ENCODE results near the gene CARD6.
A peak's percentile ranks its signal among the peaks of the same experiment; 100 is the strongest.
"Not testable (repeated sequence)": the region's sequence is repeated elsewhere in the genome, so short reads cannot be mapped to it uniquely, and the experiment has no call there.

CARD6 gene

GRCh38 chr5:40841068-40841805 lies at the start of gene CARD6:
Gene CARD6 (plus strand): TSS chr5:40841367. CDS start chr5:40841383, 16 bp downstream.
- DNase-seq (ENCODE audit: low read depth in 2 of 2) = no peak

GRCh38 chr5:40791715-40792139 lies 49.4 kb upstream of the CARD6 start:
- DNase-seq (ENCODE audit: low read depth in 2 of 2) = no peak

- not testable (repeated sequence) for DNase-seq (ENCODE audit: low read depth in 2 of 2)
These were observed 48.5 kb upstream of the CARD6 start for GRCh38 chr5:40792691-40793090.

GRCh38 chr5:40794340-40794739 lies 46.8 kb upstream of the CARD6 start:
- DNase-seq (ENCODE audit: low read depth in 2 of 2) = not testable (repeated sequence)

GRCh38 chr5:40794877-40795276 lies 46.3 kb upstream of the CARD6 start:
- DNase-seq (ENCODE audit: low read depth in 2 of 2) = not testable (repeated sequence)

- no peak for DNase-seq (ENCODE audit: low read depth in 2 of 2)
These were observed 44.7 kb upstream of the CARD6 start for GRCh38 chr5:40796487-40796889.

- peak; percentile 57 to 67 for DNase-seq (ENCODE audit: low read depth in 2 of 2)
These were observed 43.7 kb upstream of the CARD6 start for GRCh38 chr5:40797273-40798011.

GRCh38 chr5:40798012-40798800 lies 43.0 kb upstream of the CARD6 start, which contains the start of gene PRKAA1:
Gene PRKAA1 (minus strand): TSS chr5:40798374. CDS start chr5:40798189, 185 bp downstream.
- DNase-seq (ENCODE audit: low read depth in 2 of 2) = peak; percentile 64 to 81

GRCh38 chr5:40798801-40799210 lies 42.4 kb upstream of the CARD6 start:
- no peak for DNase-seq (ENCODE audit: low read depth in 2 of 2)

- no peak for DNase-seq (ENCODE audit: low read depth in 2 of 2)
These were observed 41.9 kb upstream of the CARD6 start for GRCh38 chr5:40799258-40799657.

GRCh38 chr5:40801771-40802562 lies 39.2 kb upstream of the CARD6 start:
- DNase-seq (ENCODE audit: low read depth in 2 of 2) = no peak

- DNase-seq (ENCODE audit: low read depth in 2 of 2) = no peak
These were observed 29.0 kb upstream of the CARD6 start for GRCh38 chr5:40812125-40812524.

GRCh38 chr5:40813698-40814281 lies 27.4 kb upstream of the CARD6 start:
- peak; percentile 36 to 47 for DNase-seq (ENCODE audit: low read depth in 2 of 2)

- no peak for DNase-seq (ENCODE audit: low read depth in 2 of 2)
These were observed 17.7 kb upstream of the CARD6 start for GRCh38 chr5:40823459-40823858.

GRCh38 chr5:40825461-40826043 lies 15.6 kb upstream of the CARD6 start:
- not testable (repeated sequence) for DNase-seq (ENCODE audit: low read depth in 2 of 2)

GRCh38 chr5:40826489-40827187 lies 14.5 kb upstream of the CARD6 start:
- DNase-seq (ENCODE audit: low read depth in 2 of 2) = no peak

- DNase-seq (ENCODE audit: low read depth in 2 of 2) = no peak
These were observed 13.8 kb upstream of the CARD6 start for GRCh38 chr5:40827188-40827977.

GRCh38 chr5:40828021-40828631 lies 13.0 kb upstream of the CARD6 start:
- DNase-seq (ENCODE audit: low read depth in 2 of 2) = no peak

Data from stimulated activated CD4-positive, alpha-beta T cell treated with anti-CD3 and anti-CD28 coated beads, Interleukin-15, amount 100 ng/mL, for 48 hours (primary cell).